GM19099 (cell line): ENCODE data around the gene WDFY4.

ENCODE experiments used
- POLR2A ChIP-seq: IDR thresholded peaks from 3 replicates; pipeline ENCODE4 v1.6.1; 2011; ENCODE audit warnings: low read depth; ENCODE audit not compliant: insufficient read length; ENCODE audit errors: extremely low read depth

WDFY4 gene

DNA sequence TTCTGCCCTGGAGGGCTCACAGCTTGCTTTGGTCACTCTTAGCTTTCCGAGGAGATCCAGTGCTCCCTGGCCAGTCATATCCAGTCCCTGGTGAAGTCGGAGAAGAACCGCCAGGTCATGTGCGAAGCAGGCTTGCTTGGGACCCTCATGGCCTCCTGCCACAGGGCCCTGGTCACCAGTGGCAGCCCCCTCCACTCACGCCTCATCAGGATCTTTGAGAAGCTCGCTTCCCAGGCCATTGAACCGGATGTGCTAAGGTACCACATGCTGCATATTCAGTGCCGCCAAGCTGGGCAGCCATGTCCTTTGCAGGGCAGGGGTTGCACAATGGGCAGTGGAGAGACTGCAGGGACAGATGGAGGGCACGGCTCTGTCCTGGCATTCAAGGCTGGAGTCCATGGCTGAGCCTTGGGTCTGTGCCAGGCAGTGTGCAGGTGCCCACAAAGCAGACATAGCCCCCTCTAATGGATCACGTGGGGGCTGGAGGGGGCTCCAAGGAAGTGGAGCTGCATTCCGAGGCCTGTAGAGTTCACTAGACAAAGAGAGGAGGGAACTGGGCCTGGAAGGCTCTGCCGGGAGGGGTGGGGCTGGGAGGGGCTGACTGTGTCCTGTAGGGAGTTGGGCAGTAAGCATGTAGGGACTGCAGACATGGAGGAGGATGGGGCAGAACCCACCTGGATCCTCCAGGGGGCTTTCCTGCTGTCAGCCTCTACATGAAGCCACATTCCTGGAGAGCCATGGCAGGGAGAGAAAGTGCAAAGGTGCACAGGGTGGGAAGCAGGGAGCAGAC is 89.9 kb downstream of the WDFY4 start:
- no peak for TF ChIP-seq POLR2A

GRCh38 chr10:48775206-48775517 is 90.5 kb downstream of the WDFY4 start:
- TF ChIP-seq POLR2A = no peak

GRCh38 chr10:48776005-48776522 is 91.4 kb downstream of the WDFY4 start:
- no peak for TF ChIP-seq POLR2A

DNA sequence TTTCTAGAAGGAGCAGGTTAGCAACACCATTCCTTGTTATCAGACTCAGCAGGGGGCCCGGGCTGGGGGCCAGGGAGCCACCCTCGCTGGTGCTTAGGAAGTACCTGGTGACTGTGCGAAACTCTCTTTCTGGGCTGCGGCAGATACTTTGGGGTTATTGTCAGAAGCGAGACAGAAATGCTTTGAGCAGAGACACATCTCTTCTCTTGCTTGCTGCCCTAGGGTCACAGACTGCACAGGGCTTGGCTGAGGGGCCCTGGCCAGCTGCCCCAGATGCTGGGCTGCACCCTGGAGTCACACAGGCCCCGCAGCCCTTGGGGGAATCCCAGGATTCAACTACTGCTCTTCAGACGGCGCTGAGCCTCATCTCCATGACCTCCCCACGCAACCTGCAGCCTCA is 91.9 kb downstream of the WDFY4 start:
- TF ChIP-seq POLR2A = no peak

- no peak for TF ChIP-seq POLR2A
Measured at GRCh38 chr10:48777110-48777509, 92.4 kb downstream of the WDFY4 start.

DNA sequence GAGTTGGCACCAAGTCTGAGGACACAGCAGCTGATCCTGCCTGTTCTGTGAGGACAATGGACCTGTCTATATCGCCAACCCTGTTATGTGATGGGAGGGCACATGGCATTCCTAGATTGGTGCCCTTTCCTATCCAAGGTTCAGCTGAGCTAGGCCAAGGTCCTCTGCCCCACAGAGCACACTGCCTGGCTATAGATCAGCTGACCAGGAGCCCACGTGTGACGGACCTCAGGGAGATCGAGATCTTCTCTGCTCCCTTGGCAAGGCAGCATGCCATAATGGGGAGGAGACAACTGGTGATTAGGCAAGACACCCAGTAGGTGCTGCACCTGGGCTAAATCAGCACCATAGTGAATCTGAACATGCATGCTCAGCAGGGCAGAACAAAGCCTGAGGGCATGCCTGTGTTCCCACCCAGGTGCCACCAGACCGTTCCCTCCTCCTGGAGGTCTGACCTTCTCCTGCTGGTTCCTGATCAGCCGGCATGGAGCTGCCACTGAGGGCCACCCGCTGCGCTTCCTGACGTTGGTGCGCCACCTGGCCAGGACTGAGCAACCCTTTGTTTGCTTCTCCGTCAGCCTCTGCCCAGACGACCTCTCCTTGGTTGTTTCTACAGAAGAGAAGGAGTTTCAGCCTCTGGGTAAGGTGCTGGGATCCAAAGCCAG is 93.7 kb downstream of the WDFY4 start:
- TF ChIP-seq POLR2A = no peak

GRCh38 chr10:48779077-48779476 is 94.4 kb downstream of the WDFY4 start:
- no peak for TF ChIP-seq POLR2A

DNA sequence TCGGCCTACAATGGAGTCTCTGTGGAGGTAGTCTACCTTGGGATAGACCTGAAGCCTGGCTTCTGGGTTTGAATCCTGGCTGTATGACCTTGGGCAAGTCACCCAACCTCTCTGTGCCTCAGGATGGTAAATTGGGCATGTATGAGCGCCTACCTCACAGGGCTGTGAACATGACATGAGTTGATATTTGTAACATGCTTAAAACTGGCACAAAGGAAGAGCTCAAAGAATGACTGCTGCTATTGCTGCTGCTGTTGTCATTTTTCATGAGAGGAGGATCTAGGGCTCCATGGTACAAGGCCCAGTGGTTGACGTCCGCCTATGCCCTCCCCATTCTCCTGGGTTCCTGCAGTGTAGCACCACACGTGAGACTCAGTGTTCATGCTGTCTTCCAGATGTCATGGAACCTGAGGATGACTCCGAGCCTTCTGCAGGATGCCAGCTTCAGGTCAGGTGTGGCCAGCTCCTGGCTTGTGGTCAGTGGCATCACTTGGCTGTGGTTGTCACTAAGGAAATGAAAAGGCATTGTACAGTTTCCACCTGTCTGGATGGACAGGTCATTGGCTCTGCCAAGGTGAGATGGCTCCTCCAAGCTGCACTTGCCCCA is 95.0 kb downstream of the WDFY4 start:
- TF ChIP-seq POLR2A = no peak

- TF ChIP-seq POLR2A = no peak
Measured at GRCh38 chr10:48780341-48780740, 95.7 kb downstream of the WDFY4 start.

DNA sequence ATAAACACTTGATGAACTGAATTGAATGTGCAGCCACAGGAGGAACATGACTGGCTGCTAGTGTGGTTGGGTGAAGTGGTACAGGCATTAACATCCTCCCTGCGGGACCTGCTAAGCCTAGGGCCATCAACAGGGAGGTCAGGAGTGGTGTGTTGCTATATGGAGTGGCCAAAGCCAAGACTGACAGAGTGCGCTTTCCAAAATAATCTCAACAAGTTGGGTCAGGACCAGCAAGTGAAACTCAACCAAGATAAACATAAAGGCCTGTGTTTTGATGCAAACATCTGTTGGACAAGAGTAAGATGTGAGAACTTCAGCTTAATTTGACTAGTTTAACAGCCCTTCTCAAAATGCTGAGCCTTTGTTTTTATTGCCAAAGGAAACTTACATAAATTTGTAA is 97.7 kb downstream of the WDFY4 start:
- no peak for TF ChIP-seq POLR2A

- TF ChIP-seq POLR2A = no peak
Measured at GRCh38 chr10:48784031-48784430, 99.4 kb downstream of the WDFY4 start.

GRCh38 chr10:48785796-48786195 is 101.1 kb downstream of the WDFY4 start:
- TF ChIP-seq POLR2A = no peak

DNA sequence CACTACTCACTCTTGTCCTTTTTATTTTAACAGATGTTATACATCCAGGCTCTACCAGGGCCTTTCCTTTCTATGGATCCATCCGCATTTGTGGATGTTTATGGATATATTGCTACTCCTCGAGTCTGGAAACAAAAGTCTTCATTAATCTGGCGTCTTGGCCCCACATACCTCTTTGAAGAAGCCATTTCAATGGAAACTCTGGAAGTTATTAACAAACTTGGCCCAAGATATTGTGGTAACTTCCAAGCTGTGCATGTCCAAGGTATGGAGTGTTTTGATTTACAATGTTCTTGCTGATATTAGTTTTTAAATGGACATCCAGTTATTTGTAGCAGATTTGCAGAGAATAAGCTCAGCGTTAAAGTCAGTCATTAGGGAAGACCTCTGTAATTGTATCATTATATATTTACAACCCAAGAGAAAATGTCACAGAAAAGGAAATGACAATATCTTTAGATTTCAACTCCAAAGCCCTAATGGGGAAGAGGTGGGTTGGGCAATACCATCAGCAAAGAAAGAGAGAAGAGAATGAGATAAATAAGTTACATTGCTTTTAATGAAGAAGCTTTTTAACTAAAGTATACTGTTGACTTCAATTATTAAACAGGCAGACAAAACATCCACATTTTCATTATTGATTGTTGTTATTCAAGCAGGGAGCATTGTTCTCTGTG is 102.1 kb downstream of the WDFY4 start:
- no peak for TF ChIP-seq POLR2A

DNA sequence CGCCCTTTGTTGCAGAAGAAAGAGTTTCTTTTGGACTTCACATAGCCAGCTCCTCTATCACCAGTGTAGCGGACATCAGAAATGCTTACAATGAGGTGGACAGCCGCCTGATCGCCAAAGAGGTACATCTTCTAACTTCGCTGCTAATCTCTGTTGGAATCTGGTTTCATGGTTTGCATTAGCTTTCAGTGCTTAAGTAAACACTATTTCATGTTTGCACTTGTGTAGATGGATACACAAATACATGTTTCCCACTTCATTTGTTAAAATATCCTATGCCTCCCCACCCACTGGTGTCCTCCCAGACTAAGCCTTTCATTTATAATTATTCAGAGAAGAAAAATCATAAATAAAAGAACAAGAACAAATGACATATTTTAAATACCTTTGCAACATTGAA is 103.9 kb downstream of the WDFY4 start:
- TF ChIP-seq POLR2A = no peak
